Measurements from ENCODE around the gene MECP2. TPM values are rescaled to one million over a fixed set of nuclear protein-coding genes. Genes with fewer than 3 reads are reported as not detected.

The MECP2 gene
- total RNA-seq, 4 donors from 2014 or later: 30.7 to 34.9 (median 33.6) TPM

DNA sequence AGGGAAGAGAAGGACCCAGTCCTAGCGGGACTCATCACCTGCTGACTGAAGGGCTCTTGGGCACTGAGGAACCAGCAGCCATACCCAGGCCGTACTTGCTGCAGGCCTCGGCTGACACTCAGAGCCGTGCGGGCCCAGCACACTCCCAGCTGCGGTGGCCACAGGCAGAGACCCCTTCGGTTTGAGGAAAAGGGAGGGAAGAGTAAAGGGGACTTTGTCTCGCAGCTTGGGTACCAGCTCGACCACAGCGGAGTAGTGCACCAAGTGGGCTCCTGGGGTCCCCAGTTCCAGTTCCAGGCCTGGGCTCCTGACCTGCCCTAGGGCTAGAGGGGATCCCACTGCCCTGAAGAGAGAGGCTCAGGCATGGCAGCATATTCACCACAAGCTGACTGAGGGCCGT, 28.6 kb upstream of the MECP2 start:
- DNase-seq (ENCODE audit: low spot score in 2 of 2): peak in 1 of 2 donors; percentile 76
- TF ChIP-seq, protein P1, sequence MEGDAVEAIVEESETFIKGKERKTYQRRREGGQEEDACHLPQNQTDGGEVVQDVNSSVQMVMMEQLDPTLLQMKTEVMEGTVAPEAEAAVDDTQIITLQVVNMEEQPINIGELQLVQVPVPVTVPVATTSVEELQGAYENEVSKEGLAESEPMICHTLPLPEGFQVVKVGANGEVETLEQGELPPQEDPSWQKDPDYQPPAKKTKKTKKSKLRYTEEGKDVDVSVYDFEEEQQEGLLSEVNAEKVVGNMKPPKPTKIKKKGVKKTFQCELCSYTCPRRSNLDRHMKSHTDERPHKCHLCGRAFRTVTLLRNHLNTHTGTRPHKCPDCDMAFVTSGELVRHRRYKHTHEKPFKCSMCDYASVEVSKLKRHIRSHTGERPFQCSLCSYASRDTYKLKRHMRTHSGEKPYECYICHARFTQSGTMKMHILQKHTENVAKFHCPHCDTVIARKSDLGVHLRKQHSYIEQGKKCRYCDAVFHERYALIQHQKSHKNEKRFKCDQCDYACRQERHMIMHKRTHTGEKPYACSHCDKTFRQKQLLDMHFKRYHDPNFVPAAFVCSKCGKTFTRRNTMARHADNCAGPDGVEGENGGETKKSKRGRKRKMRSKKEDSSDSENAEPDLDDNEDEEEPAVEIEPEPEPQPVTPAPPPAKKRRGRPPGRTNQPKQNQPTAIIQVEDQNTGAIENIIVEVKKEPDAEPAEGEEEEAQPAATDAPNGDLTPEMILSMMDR (IDR thresholded peaks at IDR 0.05): no peak
- no peak for TF ChIP-seq POLR2A (IDR thresholded peaks at IDR 0.05)
- intact Hi-C loops (cut with DNase I; ENCODE audit: low total_unique reads): no loop called here
- WGBS, 2 donors: 95 to 97% methylated on average over 5 to 11 of the region's 11 CpGs
- no peak overlapping the region for H3K4me3 ChIP-seq (ENCODE audit: low read depth, poor library complexity, severe bottlenecking)

DNA sequence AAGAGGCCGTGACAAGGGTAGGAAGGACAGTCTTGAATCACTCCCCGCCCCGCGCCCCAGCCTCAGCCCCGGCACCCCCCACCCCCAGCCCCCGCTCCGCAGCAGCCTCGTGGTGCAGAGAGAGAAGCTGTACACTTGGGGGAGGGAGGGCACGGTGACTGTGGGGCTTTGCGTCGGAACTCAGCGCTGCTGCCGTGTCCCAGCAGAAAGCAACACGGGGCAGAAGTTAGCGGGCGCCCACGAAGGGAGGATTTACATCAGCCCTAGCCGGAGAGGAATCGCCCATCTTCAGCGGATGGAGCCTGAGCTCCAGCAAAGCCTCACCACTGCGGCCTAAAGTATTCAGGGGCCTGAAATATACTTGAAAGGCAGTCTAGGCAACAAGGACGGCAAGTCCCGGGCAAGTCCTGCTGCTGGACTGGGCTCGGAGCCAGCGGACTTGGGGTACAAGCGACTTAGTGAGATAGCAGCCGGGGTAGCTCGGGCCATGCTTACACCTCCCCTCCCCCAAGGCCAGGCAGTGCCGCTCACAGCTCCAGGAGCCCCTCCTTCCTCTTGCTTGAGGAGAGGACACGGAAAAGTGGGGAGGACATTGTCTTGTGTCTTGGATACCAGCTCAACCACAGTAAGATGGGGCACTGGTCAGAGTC, 28.0 kb upstream of the MECP2 start:
- WGBS, 2 donors: 84% methylated on average over 16 to 29 of the region's 30 CpGs
- H3K4me3 ChIP-seq (ENCODE audit: low read depth, poor library complexity, severe bottlenecking): no peak overlapping the region
- DNase-seq (ENCODE audit: low spot score in 2 of 2): peak in 1 of 2 donors; percentile 78
- intact Hi-C loops (cut with DNase I; ENCODE audit: low total_unique reads): no loop called here
- no peak for TF ChIP-seq POLR2A (IDR thresholded peaks at IDR 0.05)
- TF ChIP-seq, protein P1 (IDR thresholded peaks at IDR 0.05): no peak

DNA sequence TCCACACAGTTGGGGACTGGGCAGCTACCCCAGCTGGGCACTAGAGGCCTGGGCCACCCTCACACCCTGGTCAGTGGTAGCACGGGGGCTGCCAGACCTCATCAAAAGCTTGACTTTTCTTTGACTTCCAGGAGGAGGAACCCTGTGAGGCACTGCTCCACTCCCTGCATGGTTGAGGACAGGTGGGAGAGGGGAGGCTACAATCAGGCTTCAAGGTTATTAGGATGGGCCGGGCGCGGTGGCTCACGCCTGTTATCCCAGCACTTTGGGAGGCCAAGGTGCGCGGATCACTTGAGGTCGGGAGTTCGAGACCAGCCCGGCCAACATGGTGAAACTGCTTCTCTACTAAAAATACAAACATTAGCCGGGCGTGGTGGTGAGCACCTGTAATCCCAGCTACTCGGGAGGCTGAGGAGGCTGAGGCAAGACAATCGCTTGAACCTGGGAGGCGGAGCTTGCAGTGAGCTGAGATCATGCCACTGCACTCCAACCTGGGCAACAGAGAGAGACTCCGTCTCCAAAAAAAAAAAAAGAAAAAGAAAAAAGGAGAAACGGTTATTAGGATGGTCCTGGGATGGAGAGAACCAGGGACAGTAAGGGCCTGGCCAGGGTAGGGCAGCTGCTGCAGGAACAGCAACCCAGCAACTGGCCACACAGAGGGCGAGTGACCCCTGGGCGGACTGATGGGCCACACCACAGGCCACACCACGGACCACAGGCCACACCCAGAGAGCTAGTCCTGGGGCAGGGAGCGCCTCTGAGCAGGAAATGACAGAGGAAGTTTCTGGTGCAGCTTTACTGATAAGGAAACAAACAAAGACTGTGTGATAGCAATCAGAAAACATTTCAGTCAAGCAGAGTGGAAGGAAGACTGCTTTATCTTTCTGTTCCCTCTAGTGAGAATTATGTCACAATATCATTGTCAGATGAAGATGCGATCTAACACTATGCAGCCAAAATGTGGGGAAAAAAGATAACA, 26.0 kb upstream of the MECP2 start:
- DNase-seq (ENCODE audit: low spot score in 2 of 2): peak in 1 of 2 donors; percentile 83
- TF ChIP-seq, protein P1 (IDR thresholded peaks at IDR 0.05): no peak
- TF ChIP-seq POLR2A (IDR thresholded peaks at IDR 0.05): no peak
- intact Hi-C loops (cut with DNase I; ENCODE audit: low total_unique reads): no loop called here
- 81 to 87% methylated on average over 18 to 22 of the region's 22 CpGs for WGBS, 2 donors
- no peak overlapping the region for H3K4me3 ChIP-seq (ENCODE audit: low read depth, poor library complexity, severe bottlenecking)

DNA sequence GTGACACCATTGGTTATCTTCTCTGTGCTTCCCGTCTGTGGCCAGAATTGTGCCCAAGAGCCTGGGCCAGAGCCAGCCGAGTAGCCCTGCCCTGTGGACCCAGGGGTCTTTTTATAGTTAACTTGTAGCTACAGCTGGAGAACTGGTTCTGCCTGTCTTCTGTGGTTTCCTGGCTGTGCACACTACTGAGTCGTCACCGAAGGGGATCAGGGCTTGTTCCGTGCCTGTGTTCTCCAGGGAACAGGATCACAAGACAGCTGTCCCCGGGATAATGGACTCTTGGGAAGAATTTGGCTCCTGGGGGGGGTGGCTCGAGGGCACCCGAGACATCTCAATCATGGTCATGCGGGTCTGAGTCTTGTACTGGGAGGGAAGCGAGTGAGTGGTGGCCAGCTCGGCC, 24.4 kb upstream of the MECP2 start:
- DNase-seq (ENCODE audit: low spot score in 2 of 2): peak in 1 of 2 donors; percentile 82
- WGBS, 2 donors: 56 to 59% methylated on average over 8 to 11 of the region's 11 CpGs
- intact Hi-C loops (cut with DNase I; ENCODE audit: low total_unique reads): no loop called here
- no peak overlapping the region for H3K4me3 ChIP-seq (ENCODE audit: low read depth, poor library complexity, severe bottlenecking)
- TF ChIP-seq, protein P1 (IDR thresholded peaks at IDR 0.05): no peak
- no peak for TF ChIP-seq POLR2A (IDR thresholded peaks at IDR 0.05)

DNA sequence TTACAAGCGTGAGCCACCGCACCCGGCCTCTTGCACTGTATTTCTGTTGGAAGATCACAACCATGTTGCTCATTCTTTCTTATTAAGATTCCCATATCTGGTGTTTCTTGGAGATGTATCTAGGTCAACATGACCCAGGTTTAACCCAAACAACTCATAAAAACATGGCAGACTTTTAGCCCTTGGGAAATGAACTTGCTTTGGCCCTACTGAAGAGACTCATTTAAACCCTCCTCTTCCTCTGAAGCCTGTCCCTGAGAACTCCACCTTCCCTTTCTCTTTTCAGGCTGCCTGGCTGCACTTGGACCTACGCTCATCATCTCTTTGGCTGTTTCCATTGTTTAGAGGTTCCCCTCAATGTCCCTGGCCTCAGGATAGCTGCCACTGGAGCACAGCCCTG, 23.7 kb upstream of the MECP2 start:
- no peak overlapping the region for H3K4me3 ChIP-seq (ENCODE audit: low read depth, poor library complexity, severe bottlenecking)
- intact Hi-C loops (cut with DNase I; ENCODE audit: low total_unique reads): no loop called here
- 73 to 84% methylated on average over 4 of the region's 4 CpGs for WGBS, 2 donors
- TF ChIP-seq, protein P1 (IDR thresholded peaks at IDR 0.05): no peak
- no peak for TF ChIP-seq POLR2A (IDR thresholded peaks at IDR 0.05)
- no peak for DNase-seq (ENCODE audit: low spot score in 2 of 2)

All from lower leg skin (tissue), 4 donors.